Measurements from ENCODE around the gene SKP1. TPM values are rescaled to one million over a fixed set of nuclear protein-coding genes. Genes with fewer than 3 reads are reported as not detected.
"Not testable (repeated sequence)": the region's sequence is repeated elsewhere in the genome, so short reads cannot be mapped to it uniquely, and the experiment has no call there.

The SKP1 gene
- total and polyA plus RNA-seq, 7 experiments from 2014 or later = 224 to 1,361 (median 274) TPM

- Histone ChIP-seq H3K36me3 (ENCODE audit: control insufficient read depth in 2 of 3, insufficient read depth in 3 of 3, low read length in 3 of 3) (peaks cover 11 to 49% (median 15%) of the 10 kb centered on the region in 3 experiments), H3K27ac (ENCODE audit: low read depth, low read length) (no peak overlapping the region), H3K27me3 (ENCODE audit: control insufficient read depth in 2 of 2, insufficient read depth in 2 of 2, low read length in 2 of 2) (no peaks in the 10 kb centered on the region), H3K4me3 (ENCODE audit: low read length) (no peak overlapping the region), H3K9me3 (ENCODE audit: control insufficient read depth in 2 of 3, low read length in 3 of 3) (no peaks in the 10 kb centered on the region), H3K4me1 (ENCODE audit: control insufficient read depth in 2 of 2, insufficient read depth in 2 of 2, low read length in 2 of 2) (peaks cover 5 to 56% of the 10 kb centered on the region in 2 donors)
- Mint-ChIP-seq H3K27me3 (no peaks in the 10 kb centered on the region), H3K9me3 (peaks cover 0 to 8% (median 0%) of the 10 kb centered on the region in 11 donors), H3K27ac (peak overlapping the region in 8 of 9 donors; percentile 55 to 91 (median 86)), H3K4me3 (peak overlapping the region in 4 of 10 donors; percentile 51 to 81 (median 65)), H3K4me1 (peaks cover 45 to 94% (median 86%) of the 10 kb centered on the region in 7 donors), H3K36me3 (peaks cover 15 to 53% (median 43%) of the 10 kb centered on the region in 5 donors)
- CTCF ChIA-PET = interaction anchor here (0.6 to 3.0 kb wide), 7 partner anchors 11 to 127 kb away, joined by 3 to 21 read pairs (median 3); no protein-coding TSS in a partner anchor
- POLR2A ChIA-PET = interaction anchor here (0.6 to 48.2 kb wide), 7 partner anchors 10 to 434 kb away, joined by 3 to 1333 read pairs (median 19); partner anchors contain the start of genes PPP2CA and SKP1
- DNase-seq (no peak), ATAC-seq (no peak)
- intact Hi-C loops (cut with micrococcal nuclease) = no loop called here
These were observed 23.5 kb downstream of the SKP1 start for GRCh38 chr5:134153241-134153640.

- peak overlapping the region in 9 of 10 donors; percentile 30 to 81 (median 62) for H3K4me3 Mint-ChIP-seq
These were observed 24.4 kb downstream of the SKP1 start for GRCh38 chr5:134152173-134152832.

GRCh38 chr5:134151723-134152122 is 25.0 kb downstream of the SKP1 start:
- peak overlapping the region in 8 of 10 donors; percentile 30 to 81 (median 58) for H3K4me3 Mint-ChIP-seq
- H3K4me1 Mint-ChIP-seq = peaks cover 41 to 86% (median 77%) of the 10 kb centered on the region in 7 donors
- H3K36me3 Mint-ChIP-seq = peaks cover 11 to 42% (median 36%) of the 10 kb centered on the region in 5 donors
- H3K27ac Mint-ChIP-seq = peak overlapping the region; percentile 20 to 90 (median 83)
- no peaks in the 10 kb centered on the region for H3K27me3 Mint-ChIP-seq
- peaks cover 0 to 8% (median 0%) of the 10 kb centered on the region in 11 donors for H3K9me3 Mint-ChIP-seq
- POLR2A ChIA-PET = interaction anchor here (1.8 to 48.2 kb wide), 5 partner anchors 8 to 105 kb away, joined by 5 to 1333 read pairs (median 48); partner anchors contain the start of genes PPP2CA and SKP1
- Histone ChIP-seq H3K4me1 (ENCODE audit: control insufficient read depth in 2 of 2, insufficient read depth in 2 of 2, low read length in 2 of 2) (peaks cover 5 to 52% of the 10 kb centered on the region in 2 donors), H3K4me3 (ENCODE audit: low read length) (no peak overlapping the region), H3K27me3 (ENCODE audit: control insufficient read depth in 2 of 2, insufficient read depth in 2 of 2, low read length in 2 of 2) (no peaks in the 10 kb centered on the region), H3K27ac (ENCODE audit: low read depth, low read length) (peak overlapping the region; percentile 56), H3K36me3 (ENCODE audit: control insufficient read depth in 2 of 3, insufficient read depth in 3 of 3, low read length in 3 of 3) (peaks cover 8 to 48% (median 13%) of the 10 kb centered on the region in 3 experiments), H3K9me3 (ENCODE audit: control insufficient read depth in 2 of 3, low read length in 3 of 3) (no peaks in the 10 kb centered on the region)
- CTCF ChIA-PET = interaction anchor here (0.9 to 18.5 kb wide), 2 partner anchors 74 to 112 kb away, joined by 5 to 365 read pairs; partner anchors contain the start of gene PPP2CA
- intact Hi-C loops (cut with micrococcal nuclease) = no loop called here
- ATAC-seq (no peak), DNase-seq (no peak)

More at GRCh38 chr5:134152173-134152832, 24.4 kb downstream of the SKP1 start:
- H3K27me3 ChIP-seq (ENCODE audit: control insufficient read depth in 2 of 2, insufficient read depth in 2 of 2, low read length in 2 of 2); H3K4me3 ChIP-seq (ENCODE audit: low read length); H3K9me3 ChIP-seq (ENCODE audit: control insufficient read depth in 2 of 3, low read length in 3 of 3); ATAC-seq; intact Hi-C loops (cut with micrococcal nuclease); H3K27me3 Mint-ChIP-seq; H3K9me3 Mint-ChIP-seq: not testable (repeated sequence)
- Mint-ChIP-seq H3K36me3 (peaks cover 11 to 44% (median 34%) of the 10 kb centered on the region in 5 donors), H3K4me1 (peaks cover 41 to 87% (median 77%) of the 10 kb centered on the region in 7 donors), H3K27ac (peak overlapping the region in 8 of 9 donors; percentile 74 to 94 (median 90))
- peak in 1 of 9 donors; percentile 7 for DNase-seq
- Histone ChIP-seq H3K36me3 (ENCODE audit: control insufficient read depth in 2 of 3, insufficient read depth in 3 of 3, low read length in 3 of 3) (peaks cover 7 to 42% (median 7%) of the 10 kb centered on the region in 3 experiments), H3K4me1 (ENCODE audit: control insufficient read depth in 2 of 2, insufficient read depth in 2 of 2, low read length in 2 of 2) (peaks cover 5 to 52% of the 10 kb centered on the region in 2 donors), H3K27ac (ENCODE audit: low read depth, low read length) (peak overlapping the region; percentile 56)
- POLR2A ChIA-PET = interaction anchor here (0.5 to 48.2 kb wide), 6 partner anchors 9 to 273 kb away, joined by 4 to 1333 read pairs (median 34); partner anchors contain the start of genes PPP2CA and SKP1
- CTCF ChIA-PET = interaction anchor here (0.9 to 3.0 kb wide), 2 partner anchors 108 to 112 kb away, joined by 3 to 21 read pairs; no protein-coding TSS in a partner anchor

GRCh38 chr5:134149571-134150303 is 27.0 kb downstream of the SKP1 start:
- Mint-ChIP-seq H3K36me3 (peaks cover 0 to 40% (median 33%) of the 10 kb centered on the region in 5 donors), H3K9me3 (peaks cover 0 to 6% (median 0%) of the 10 kb centered on the region in 11 donors), H3K4me3 (peak overlapping the region in 8 of 10 donors; percentile 3 to 81 (median 59)), H3K4me1 (peaks cover 33 to 83% (median 70%) of the 10 kb centered on the region in 7 donors), H3K27ac (peak overlapping the region; percentile 74 to 94 (median 89)), H3K27me3 (no peaks in the 10 kb centered on the region)
- Histone ChIP-seq H3K27ac (ENCODE audit: low read depth, low read length) (peak overlapping the region; percentile 56), H3K27me3 (ENCODE audit: control insufficient read depth in 2 of 2, insufficient read depth in 2 of 2, low read length in 2 of 2) (no peaks in the 10 kb centered on the region), H3K36me3 (ENCODE audit: control insufficient read depth in 2 of 3, insufficient read depth in 3 of 3, low read length in 3 of 3) (peaks cover 23 to 50% (median 27%) of the 10 kb centered on the region in 3 experiments), H3K4me3 (ENCODE audit: low read length) (no peak overlapping the region), H3K9me3 (ENCODE audit: control insufficient read depth in 2 of 3, low read length in 3 of 3) (no peaks in the 10 kb centered on the region), H3K4me1 (ENCODE audit: control insufficient read depth in 2 of 2, insufficient read depth in 2 of 2, low read length in 2 of 2) (peaks cover 5 to 53% of the 10 kb centered on the region in 2 donors)
- CTCF ChIA-PET = interaction anchor here (0.6 to 28.5 kb wide), 10 partner anchors 9 to 110 kb away, joined by 3 to 394 read pairs (median 4); partner anchors contain the start of gene TCF7
- POLR2A ChIA-PET = interaction anchor here (0.8 to 48.2 kb wide), 12 partner anchors 7 to 175 kb away, joined by 3 to 1333 read pairs (median 7); partner anchors contain the start of genes PPP2CA, SKP1 and VDAC1
- DNase-seq (peak in 3 of 9 donors; percentile 25 to 38 (median 31)), ATAC-seq (no peak)
- intact Hi-C loops (cut with micrococcal nuclease) = loop anchor here in 1 of 2 donors (1.0 kb wide), 1 partner anchor 27 kb away; the partner anchor contains the start of gene SKP1

GRCh38 chr5:134148986-134149539 is 27.7 kb downstream of the SKP1 start:
- Histone ChIP-seq H3K27me3 (ENCODE audit: control insufficient read depth in 2 of 2, insufficient read depth in 2 of 2, low read length in 2 of 2) (no peaks in the 10 kb centered on the region), H3K36me3 (ENCODE audit: control insufficient read depth in 2 of 3, insufficient read depth in 3 of 3, low read length in 3 of 3) (peaks cover 24 to 55% (median 32%) of the 10 kb centered on the region in 3 experiments), H3K9me3 (ENCODE audit: control insufficient read depth in 2 of 3, low read length in 3 of 3) (no peaks in the 10 kb centered on the region), H3K4me1 (ENCODE audit: control insufficient read depth in 2 of 2, insufficient read depth in 2 of 2, low read length in 2 of 2) (peaks cover 5 to 50% of the 10 kb centered on the region in 2 donors), H3K4me3 (ENCODE audit: low read length) (no peak overlapping the region), H3K27ac (ENCODE audit: low read depth, low read length) (peak overlapping the region; percentile 56)
- no peak for ATAC-seq
- Mint-ChIP-seq H3K4me1 (peaks cover 35 to 85% (median 65%) of the 10 kb centered on the region in 7 donors), H3K4me3 (peak overlapping the region in 3 of 10 donors; percentile 51 to 80 (median 74)), H3K9me3 (peaks cover 0 to 5% (median 0%) of the 10 kb centered on the region in 11 donors), H3K27me3 (no peaks in the 10 kb centered on the region), H3K27ac (peak overlapping the region; percentile 44 to 94 (median 89)), H3K36me3 (peaks cover 0 to 45% (median 37%) of the 10 kb centered on the region in 5 donors)
- CTCF ChIA-PET = interaction anchor here (0.6 to 28.5 kb wide), 6 partner anchors 20 to 110 kb away, joined by 3 to 394 read pairs (median 20); partner anchors contain the start of gene TCF7
- intact Hi-C loops (cut with micrococcal nuclease) = no loop called here
- POLR2A ChIA-PET = interaction anchor here (0.7 to 48.2 kb wide), 10 partner anchors 8 to 124 kb away, joined by 3 to 1333 read pairs (median 7); partner anchors contain the start of gene SKP1
- peak in 2 of 9 donors; percentile 8 to 44 for DNase-seq
